Lung (tissue), 12 donors: Measurements from ENCODE around the gene PMM1. TPM values are rescaled to one million over a fixed set of nuclear protein-coding genes. Genes with fewer than 3 reads are reported as not detected.

Experiments
- ATAC-seq: fragments of 200-7000 bp; cut with Tn5 transposase; one replicate; pipeline ENCODE4 v1.9.1; 2020; ENCODE audit warnings: moderate number of reproducible peaks; ENCODE audit not compliant: insufficient read depth, low FRiP score
- DNase-seq, 3 donors: peaks; one replicate each; pipeline ENCODE4 v3.0.0-alpha.2; 2013 to 2017
- H3K27ac ChIP-seq, 2 donors: one replicate each; pipeline ENCODE4 v1.5.1; 2013; ENCODE audit warnings: mild to moderate bottlenecking in 2 of 2, moderate library complexity in 2 of 2, control low read depth in 1 of 2, inconsistent platforms in 1 of 2, low read depth in 1 of 2, low read length in 1 of 2
- H3K27me3 ChIP-seq, 3 donors: one replicate each; pipeline ENCODE4 v1.5.1; 2013; ENCODE audit warnings: low read length in 2 of 3; ENCODE audit not compliant: control insufficient read depth in 3 of 3, insufficient read depth in 3 of 3
- H3K36me3 ChIP-seq, 4 donors: one replicate each; pipeline ENCODE4 v1.5.1; 2013; ENCODE audit warnings: low read length in 4 of 4, mild to moderate bottlenecking in 1 of 4, moderate library complexity in 1 of 4; ENCODE audit not compliant: control insufficient read depth in 4 of 4, insufficient read depth in 4 of 4
- H3K4me1 ChIP-seq, 5 donors: one replicate each; pipeline ENCODE4 v1.5.1; 2013; ENCODE audit warnings: low read length in 5 of 5, mild to moderate bottlenecking in 2 of 5, moderate library complexity in 1 of 5; ENCODE audit not compliant: control insufficient read depth in 5 of 5, insufficient read depth in 5 of 5
- H3K4me3 ChIP-seq: one replicate; pipeline ENCODE4 v1.5.1; 2013; ENCODE audit warnings: mild to moderate bottlenecking, control low read depth, moderate library complexity
- H3K9ac ChIP-seq, 2 donors: one replicate each; pipeline ENCODE4 v1.5.1; 2013; ENCODE audit warnings: low read length in 2 of 2, control low read depth in 1 of 2; ENCODE audit not compliant: insufficient read depth in 1 of 2
- H3K9me3 ChIP-seq, 4 donors: one replicate each; pipeline ENCODE4 v1.5.1; 2013; ENCODE audit warnings: low read length in 3 of 4, mild to moderate bottlenecking in 1 of 4, moderate library complexity in 1 of 4; ENCODE audit not compliant: control insufficient read depth in 4 of 4, insufficient read depth in 3 of 4
- CTCF ChIP-seq: IDR thresholded peaks from 2 replicates; pipeline ENCODE4 v1.5.1; 2012; ENCODE audit warnings: mild to moderate bottlenecking; ENCODE audit errors: control extremely low read depth, extremely low read depth
- WGBS, 2 donors: extraction: QIAGEN DNeasy Blood & Tissue Kit; methylation state at CpG; one replicate each; pipeline ENCODE4 v1.1.7; 2013; 5-methylcytosine and 5-hydroxymethylcytosine counted together
- polyA plus RNA-seq, 2 donors: library from polyadenylated mRNA; stranded (reverse); fragments of 200-250 nt; gene quantifications; one replicate each; pipeline ENCODE4 v1.2.1, GENCODE V29; 2013
- total RNA-seq, 2 donors: library from RNA; depleted of rRNA in 1 of 2; stranded (reverse); fragments of >200 nt in 1 of 2; gene quantifications; one replicate each; pipeline ENCODE4 v1.2.1, GENCODE V29; 2014 to 2021
- donor health status: control.
- donor health status: control.
- donor health status: Bipolar disorder and iron deficiency.
- donor health status: healthy.
- donor health status: DM: yes; HTN: yes; CAD: no.

The PMM1 gene
- total and polyA plus RNA-seq, 4 donors: 23.0 to 62.2 (median 44.0) TPM

DNA sequence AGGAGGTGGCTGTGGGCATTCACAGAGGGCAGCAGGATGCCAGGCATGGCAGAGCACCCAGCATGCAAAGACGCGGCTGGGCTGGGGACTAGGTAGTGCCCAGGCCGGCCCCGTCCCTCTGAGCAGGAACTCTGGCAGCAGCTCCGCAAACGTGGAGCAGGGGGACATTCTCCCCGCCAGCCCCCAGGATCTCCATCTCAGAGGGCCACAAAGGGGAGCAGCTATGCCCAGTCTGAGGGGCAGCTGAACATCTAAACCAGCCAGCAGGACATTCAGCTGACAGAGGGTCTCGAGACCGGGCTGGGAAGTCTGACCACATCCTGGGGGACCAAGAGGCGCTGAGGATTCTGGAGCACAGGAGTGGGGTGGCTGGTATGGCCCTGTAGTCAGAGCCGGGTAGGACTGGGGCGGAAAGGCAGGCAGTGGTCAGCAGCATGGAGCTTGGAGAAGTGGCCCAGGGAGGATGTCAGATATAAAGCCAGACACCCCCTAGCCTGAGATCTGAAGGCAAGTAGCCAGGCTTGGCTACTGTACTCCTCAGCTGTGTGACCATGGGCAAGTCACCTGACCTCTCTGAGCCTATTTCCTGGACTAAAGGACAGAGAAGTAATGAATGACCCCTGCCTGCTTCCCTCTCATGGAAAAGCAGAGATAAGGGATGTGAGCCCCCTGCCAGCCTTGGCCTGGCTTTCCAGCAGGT, 10.2 kb downstream of the PMM1 start:
- ATAC-seq (no peak), DNase-seq (no peak)
- Histone ChIP-seq H3K9me3 (no peaks in the 10 kb centered on the region), H3K27ac (no peak overlapping the region), H3K4me3 (no peak overlapping the region), H3K36me3 (peaks cover 0 to 59% (median 35%) of the 10 kb centered on the region in 4 donors), H3K9ac (no peak overlapping the region), H3K4me1 (peaks cover 0 to 10% (median 0%) of the 10 kb centered on the region in 5 donors), H3K27me3 (no peaks in the 10 kb centered on the region)
- TF ChIP-seq CTCF: no peak
- 95 to 97% methylated on average over 12 of the region's 12 CpGs for WGBS, 2 donors

GRCh38 chr22:41578818-41579217, 10.8 kb downstream of the PMM1 start:
- Histone ChIP-seq H3K36me3 (peaks cover 0 to 54% (median 34%) of the 10 kb centered on the region in 4 donors), H3K9me3 (no peaks in the 10 kb centered on the region), H3K4me3 (no peak overlapping the region), H3K9ac (no peak overlapping the region), H3K27ac (no peak overlapping the region), H3K27me3 (no peaks in the 10 kb centered on the region), H3K4me1 (peaks cover 0 to 10% (median 0%) of the 10 kb centered on the region in 5 donors)
- TF ChIP-seq CTCF: no peak
- 95 to 99% methylated on average over 9 of the region's 9 CpGs for WGBS, 2 donors
- ATAC-seq (no peak), DNase-seq (no peak)

GRCh38 chr22:41578114-41578513, 11.5 kb downstream of the PMM1 start:
- Histone ChIP-seq H3K9me3 (no peaks in the 10 kb centered on the region), H3K36me3 (peaks cover 0 to 48% (median 32%) of the 10 kb centered on the region in 4 donors), H3K27me3 (no peaks in the 10 kb centered on the region), H3K4me3 (no peak overlapping the region), H3K4me1 (peaks cover 0 to 10% (median 0%) of the 10 kb centered on the region in 5 donors), H3K9ac (no peak overlapping the region), H3K27ac (no peak overlapping the region)
- TF ChIP-seq CTCF: no peak
- WGBS, 2 donors: 92 to 95% methylated on average over 7 to 8 of the region's 8 CpGs
- DNase-seq (no peak), ATAC-seq (no peak)
